Liver (tissue), 3 donors: Measurements from ENCODE around the gene TRUB2.

ENCODE experiments used
- ATF3 ChIP-seq: IDR thresholded peaks from 2 replicates; pipeline ENCODE4 v1.6.1; 2016; ENCODE audit warnings: antibody characterized with exemption
- EGR1 ChIP-seq, 2 donors: IDR thresholded peaks; 2 replicates each; pipeline ENCODE4 v1.6.1; 2016 to 2018; ENCODE audit warnings: antibody characterized with exemption in 2 of 2, low read depth in 2 of 2
- GABPA ChIP-seq, 2 donors: IDR thresholded peaks in 1 of 2; conservative IDR thresholded peaks in 1 of 2; 2 replicates each; pipeline ENCODE4 v1.6.1; 2016; ENCODE audit warnings: antibody characterized with exemption in 2 of 2, mild to moderate bottlenecking in 1 of 2, moderate library complexity in 1 of 2
- HNF4G ChIP-seq: IDR thresholded peaks from 2 replicates; pipeline ENCODE4 v1.6.1; 2016; ENCODE audit warnings: antibody characterized with exemption
- JUND ChIP-seq, 2 donors: IDR thresholded peaks; 2 replicates each; pipeline ENCODE4 v1.6.1; 2016; ENCODE audit warnings: antibody characterized with exemption in 2 of 2
- NR2F2 ChIP-seq: IDR thresholded peaks from 2 replicates; pipeline ENCODE4 v1.6.1; 2016; ENCODE audit warnings: antibody characterized with exemption
- RAD21 ChIP-seq, 2 donors: IDR thresholded peaks; 2 replicates each; pipeline ENCODE4 v1.6.1; 2016; ENCODE audit warnings: antibody characterized with exemption in 2 of 2, mild to moderate bottlenecking in 2 of 2
- SP1 ChIP-seq: IDR thresholded peaks from 2 replicates; pipeline ENCODE4 v1.6.1; 2018; ENCODE audit warnings: antibody characterized with exemption, mild to moderate bottlenecking
- TF ChIP-seq, protein P1 (sequence below): fragments of 150-350 bp; IDR thresholded peaks from 2 replicates; pipeline ENCODE4 v1.5.1; 2017; ENCODE audit warnings: improper control_type of control experiment, low read depth, low read length; ENCODE audit not compliant: missing input control
- donor health status: healthy.
- donor health status: healthy.

DNA sequence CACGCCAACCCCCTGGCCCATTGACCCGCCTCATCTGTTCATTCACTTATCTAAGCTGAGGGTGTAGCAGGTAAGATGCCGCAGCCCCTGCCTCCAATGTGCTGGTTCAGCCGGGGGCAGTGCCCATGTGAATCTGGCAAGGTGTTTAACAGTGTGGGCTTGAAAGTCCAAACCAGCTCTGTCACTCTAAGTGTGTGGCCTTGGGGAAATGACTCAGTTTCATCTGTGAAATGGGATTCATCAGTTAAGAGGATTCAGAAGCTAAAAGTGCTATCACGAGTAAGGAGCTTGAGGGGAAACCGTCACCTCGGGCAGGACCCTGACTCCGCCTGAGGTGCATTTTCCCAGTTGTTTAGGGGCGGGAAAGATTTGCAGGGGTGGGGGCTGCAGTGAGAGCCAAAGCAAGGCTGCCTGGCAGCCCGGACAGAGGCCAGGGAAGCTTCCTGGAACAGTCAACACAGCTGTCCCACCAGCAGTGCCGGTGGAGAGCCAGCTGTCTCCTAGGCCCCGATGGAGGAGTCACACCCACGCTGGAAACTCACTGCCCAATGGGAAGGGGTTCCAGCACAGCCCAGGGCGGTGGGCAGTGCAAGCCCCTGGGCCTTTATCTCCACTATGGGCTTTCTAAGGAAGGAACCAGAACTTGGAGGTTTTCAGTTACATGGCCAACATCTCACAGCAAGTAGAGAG, 39.2 kb upstream of the TRUB2 start:
- TF ChIP-seq, protein P1, sequence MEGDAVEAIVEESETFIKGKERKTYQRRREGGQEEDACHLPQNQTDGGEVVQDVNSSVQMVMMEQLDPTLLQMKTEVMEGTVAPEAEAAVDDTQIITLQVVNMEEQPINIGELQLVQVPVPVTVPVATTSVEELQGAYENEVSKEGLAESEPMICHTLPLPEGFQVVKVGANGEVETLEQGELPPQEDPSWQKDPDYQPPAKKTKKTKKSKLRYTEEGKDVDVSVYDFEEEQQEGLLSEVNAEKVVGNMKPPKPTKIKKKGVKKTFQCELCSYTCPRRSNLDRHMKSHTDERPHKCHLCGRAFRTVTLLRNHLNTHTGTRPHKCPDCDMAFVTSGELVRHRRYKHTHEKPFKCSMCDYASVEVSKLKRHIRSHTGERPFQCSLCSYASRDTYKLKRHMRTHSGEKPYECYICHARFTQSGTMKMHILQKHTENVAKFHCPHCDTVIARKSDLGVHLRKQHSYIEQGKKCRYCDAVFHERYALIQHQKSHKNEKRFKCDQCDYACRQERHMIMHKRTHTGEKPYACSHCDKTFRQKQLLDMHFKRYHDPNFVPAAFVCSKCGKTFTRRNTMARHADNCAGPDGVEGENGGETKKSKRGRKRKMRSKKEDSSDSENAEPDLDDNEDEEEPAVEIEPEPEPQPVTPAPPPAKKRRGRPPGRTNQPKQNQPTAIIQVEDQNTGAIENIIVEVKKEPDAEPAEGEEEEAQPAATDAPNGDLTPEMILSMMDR: no peak
- no peak for TF ChIP-seq EGR1 (IDR thresholded peaks at IDR 0.05; ENCODE audit: low read depth in 2 of 2)
- TF ChIP-seq GABPA (IDR thresholded peaks at IDR 0.05 in 1 of 2, conservative IDR thresholded peaks at IDR 0.05 in 1 of 2): no peak
- no peak for TF ChIP-seq RAD21 (IDR thresholded peaks at IDR 0.05)
- no peak for TF ChIP-seq JUND (IDR thresholded peaks at IDR 0.05)
- no peak for TF ChIP-seq HNF4G
- no peak for TF ChIP-seq SP1
- TF ChIP-seq ATF3: no peak
- no peak for TF ChIP-seq NR2F2
